OCI-LY7 (cell line): Measurements from ENCODE around the gene AIFM3. TPM values are rescaled to one million over a fixed set of nuclear protein-coding genes. Genes with fewer than 3 reads are reported as not detected.
"Not testable (repeated sequence)": the region's sequence is repeated elsewhere in the genome, so short reads cannot be mapped to it uniquely, and the experiment has no call there.

Source experiments
- BruUV-seq: library from RNA; stranded (reverse); fragments of 400-500 nt; replicated peaks from 2 replicates; lab custom pipeline; 2021; lab: Mats Ljungman, UMichigan
- CTCF ChIA-PET: fragments of 300-600 bp; sonication (Branson Sonifier 250); formaldehyde crosslinking; loops from one replicate; lab custom pipeline; 2022; ENCODE audit warnings: antibody characterized with exemption; ENCODE audit not compliant: unreplicated experiment; lab: Charles Lee
- POLR2A ChIA-PET: fragments of 300-600 bp; sonication (Branson Sonifier 250); formaldehyde crosslinking; loops from one replicate; lab custom pipeline; 2022; ENCODE audit warnings: antibody characterized with exemption; lab: Charles Lee
- DNase-seq: peaks from one replicate; pipeline ENCODE4 v3.0.0-alpha.2; 2015; ENCODE audit warnings: low spot score
- H2AFZ ChIP-seq: fragments of 200-600 bp; sonication (generic), shearing (Covaris generic); 2 replicates; pipeline ENCODE4 v1.6.1; 2014; ENCODE audit warnings: mild to moderate bottlenecking, antibody characterized with exemption, low read length, moderate library complexity
- H3K27ac ChIP-seq: fragments of 200-600 bp; sonication (generic); 2 replicates; pipeline ENCODE4 v1.5.1; 2014; ENCODE audit warnings: mixed run types, low read depth, mild to moderate bottlenecking, moderate library complexity, low read length, inconsistent platforms; ENCODE audit not compliant: poor library complexity, severe bottlenecking
- H3K36me3 ChIP-seq: fragments of 200-600 bp; sonication (generic); 2 replicates; pipeline ENCODE4 v1.6.1; 2014; ENCODE audit warnings: mild to moderate bottlenecking, antibody characterized with exemption, low read length, moderate library complexity, mixed read lengths; ENCODE audit not compliant: insufficient read depth
- H3K4me1 ChIP-seq: fragments of 200-600 bp; sonication (generic); 2 replicates; pipeline ENCODE4 v1.5.1; 2014; ENCODE audit warnings: mild to moderate bottlenecking, low read length; ENCODE audit not compliant: insufficient read depth, poor library complexity, severe bottlenecking
- H3K4me2 ChIP-seq: fragments of 200-600 bp; sonication (generic); 2 replicates; pipeline ENCODE4 v1.6.1; 2014; ENCODE audit warnings: mild to moderate bottlenecking, low read length
- H3K4me3 ChIP-seq: fragments of 200-600 bp; sonication (generic); 2 replicates; pipeline ENCODE4 v1.5.1; 2014; ENCODE audit warnings: mild to moderate bottlenecking, low read depth, low read length; ENCODE audit not compliant: poor library complexity, severe bottlenecking
- H3K79me2 ChIP-seq: fragments of 200-600 bp; sonication (generic); 2 replicates; pipeline ENCODE4 v1.6.1; 2016; ENCODE audit warnings: low read depth, mild to moderate bottlenecking, low read length, moderate library complexity, mixed read lengths; ENCODE audit not compliant: insufficient read depth
- H3K9me2 ChIP-seq: fragments of 200-600 bp; sonication (generic); 2 replicates; pipeline ENCODE4 v1.6.1; 2016; ENCODE audit warnings: mild to moderate bottlenecking, low read length, mixed read lengths; ENCODE audit not compliant: insufficient read depth
- H3K9me3 ChIP-seq: fragments of 200-600 bp; sonication (generic); 2 replicates; pipeline ENCODE4 v1.6.1; 2014; ENCODE audit warnings: mild to moderate bottlenecking, mixed run types, low read length, mixed read lengths
- H4K20me1 ChIP-seq: fragments of 200-600 bp; sonication (generic); 2 replicates; pipeline ENCODE4 v1.6.1; 2014; ENCODE audit warnings: mild to moderate bottlenecking, antibody characterized with exemption, low read length, moderate library complexity, mixed read lengths; ENCODE audit not compliant: insufficient read depth
- EZH2phosphoT487 ChIP-seq: fragments of 200-600 bp; sonication (generic); IDR thresholded peaks from 2 replicates; pipeline ENCODE4 v1.6.1; 2018; ENCODE audit warnings: low read depth, borderline replicate concordance, mild to moderate bottlenecking, mixed run types, antibody characterized with exemption, low read length, moderate library complexity, mixed read lengths
- intact Hi-C: fragments of 100-400 bp; cut with micrococcal nuclease; formaldehyde crosslinking; loops from one replicate; pipeline ENCODE4 v1.10.0; 2022; ENCODE audit not compliant: unreplicated experiment
- total RNA-seq, 2 experiments: library from RNA; depleted of rRNA in 1 of 2; stranded (reverse); fragments of >200 nt in 1 of 2; shearing (Covaris generic) in 1 of 2; gene quantifications; 2 replicates each; pipeline ENCODE4 v1.2.3, GENCODE V29; 2014 to 2022
- TF ChIP-seq, protein P1 (sequence below): fragments of 200-600 bp; sonication (generic); conservative IDR thresholded peaks from 2 replicates; pipeline ENCODE4 v1.5.1; 2014; ENCODE audit warnings: mild to moderate bottlenecking, antibody characterized with exemption, low read length, moderate library complexity, mixed read lengths

AIFM3 gene
- total RNA-seq, 2 experiments from 2014 or later = 0.47 TPM; not detected in 1

- Histone ChIP-seq H2AFZ (no peak overlapping the region), H3K36me3 (peaks cover 85% of the 10 kb centered on the region), H3K9me3 (peaks cover 8% of the 10 kb centered on the region), H3K4me2 (no peak overlapping the region), H3K27ac (no peak overlapping the region), H3K4me1 (peaks cover 7% of the 10 kb centered on the region), H4K20me1 (peaks cover 37% of the 10 kb centered on the region), H3K4me3 (no peak overlapping the region), H3K9me2 (no peaks in the 10 kb centered on the region), H3K79me2 (peaks cover 99% of the 10 kb centered on the region)
- TF ChIP-seq EZH2phosphoT487 = no peak
- TF ChIP-seq, protein P1, sequence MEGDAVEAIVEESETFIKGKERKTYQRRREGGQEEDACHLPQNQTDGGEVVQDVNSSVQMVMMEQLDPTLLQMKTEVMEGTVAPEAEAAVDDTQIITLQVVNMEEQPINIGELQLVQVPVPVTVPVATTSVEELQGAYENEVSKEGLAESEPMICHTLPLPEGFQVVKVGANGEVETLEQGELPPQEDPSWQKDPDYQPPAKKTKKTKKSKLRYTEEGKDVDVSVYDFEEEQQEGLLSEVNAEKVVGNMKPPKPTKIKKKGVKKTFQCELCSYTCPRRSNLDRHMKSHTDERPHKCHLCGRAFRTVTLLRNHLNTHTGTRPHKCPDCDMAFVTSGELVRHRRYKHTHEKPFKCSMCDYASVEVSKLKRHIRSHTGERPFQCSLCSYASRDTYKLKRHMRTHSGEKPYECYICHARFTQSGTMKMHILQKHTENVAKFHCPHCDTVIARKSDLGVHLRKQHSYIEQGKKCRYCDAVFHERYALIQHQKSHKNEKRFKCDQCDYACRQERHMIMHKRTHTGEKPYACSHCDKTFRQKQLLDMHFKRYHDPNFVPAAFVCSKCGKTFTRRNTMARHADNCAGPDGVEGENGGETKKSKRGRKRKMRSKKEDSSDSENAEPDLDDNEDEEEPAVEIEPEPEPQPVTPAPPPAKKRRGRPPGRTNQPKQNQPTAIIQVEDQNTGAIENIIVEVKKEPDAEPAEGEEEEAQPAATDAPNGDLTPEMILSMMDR = no peak
- no TSS peak for BruUV-seq
- ChIA-PET CTCF (no interaction called here), POLR2A (no interaction called here)
- DNase-seq = no peak
- intact Hi-C loops = no loop called here
Measured at GRCh38 chr22:20933910-20934309, 33.1 kb upstream of the AIFM3 start.

- H3K9me3 ChIP-seq, H3K27ac ChIP-seq, POLR2A ChIA-PET, BruUV-seq, CTCF ChIA-PET, H3K4me2 ChIP-seq, DNase-seq, H3K9me2 ChIP-seq, H2AFZ ChIP-seq, H3K4me1 ChIP-seq, H3K4me3 ChIP-seq, intact Hi-C loops: not testable (repeated sequence)
- peaks cover 87% of the 10 kb centered on the region for H3K36me3 ChIP-seq
- H3K79me2 ChIP-seq = peaks cover 100% of the 10 kb centered on the region
- peaks cover 32% of the 10 kb centered on the region for H4K20me1 ChIP-seq
Measured at GRCh38 chr22:20935049-20935448, 32.0 kb upstream of the AIFM3 start.

DNA sequence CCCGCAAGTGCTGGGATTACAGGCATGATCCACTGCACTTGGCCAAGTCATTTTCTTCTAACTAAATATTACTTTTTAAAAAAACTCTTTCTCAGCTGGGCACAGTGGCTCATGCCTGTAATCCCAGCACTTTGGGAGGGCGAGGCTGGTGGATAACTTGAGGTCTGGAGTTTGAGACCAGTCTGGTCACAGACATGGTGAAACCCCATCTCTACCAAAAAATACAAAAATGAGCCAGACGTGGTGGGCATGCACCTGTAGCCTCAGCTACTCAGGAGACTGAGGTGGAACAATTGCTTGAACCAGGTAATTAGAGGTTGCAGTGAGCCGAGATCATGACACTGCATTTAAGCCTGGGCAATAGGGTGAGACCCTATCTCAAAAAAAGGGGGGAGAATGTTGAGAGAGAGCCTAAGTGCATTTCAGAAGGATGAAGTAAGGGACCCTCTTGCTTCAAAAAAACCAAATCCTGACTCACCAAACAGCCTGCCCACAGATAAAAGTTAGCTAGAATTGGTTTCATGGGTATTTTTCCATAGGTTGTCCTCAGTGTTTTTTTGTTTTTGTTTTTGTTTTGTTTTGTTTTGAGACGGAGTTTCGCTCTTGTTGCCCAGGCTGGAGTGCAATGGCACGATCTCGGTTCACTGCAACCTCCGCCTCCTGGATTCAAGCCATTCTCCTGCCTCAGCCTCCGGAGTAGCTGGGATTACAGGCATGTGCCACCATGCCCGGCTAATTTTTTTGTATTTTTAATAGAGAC is 31.1 kb upstream of the AIFM3 start:
- peaks cover 88% of the 10 kb centered on the region for H3K36me3 ChIP-seq
- H3K4me2 ChIP-seq, DNase-seq, H3K27ac ChIP-seq, H3K4me1 ChIP-seq, CTCF ChIA-PET, H2AFZ ChIP-seq, H3K9me3 ChIP-seq, H3K4me3 ChIP-seq, intact Hi-C loops, H3K9me2 ChIP-seq, BruUV-seq: not testable (repeated sequence)
- peaks cover 36% of the 10 kb centered on the region for H4K20me1 ChIP-seq
- POLR2A ChIA-PET = interaction anchor here (1.1 kb wide), 1 partner anchor 9 kb away, joined by 5 read pairs; no protein-coding TSS in a partner anchor
- peaks cover 100% of the 10 kb centered on the region for H3K79me2 ChIP-seq
